HG03354 (cell line): Measurements from ENCODE around the gene CGB3.
"Not testable (repeated sequence)": the region's sequence is repeated elsewhere in the genome, so short reads cannot be mapped to it uniquely, and the experiment has no call there.

Source experiments
- ATAC-seq: cut with Tn5 transposase; IDR thresholded peaks from one replicate; pipeline ENCODE4 v1.9.1; 2021; ENCODE audit warnings: mild to moderate bottlenecking; ENCODE audit not compliant: unreplicated experiment, poor library complexity, severe bottlenecking

CGB3 gene

GRCh38 chr19:49024233-49024632, at the start of gene CGB3:
Gene CGB3 (minus strand): TSS chr19:49024333. CDS start chr19:49023971, 362 bp downstream.
- not testable (repeated sequence) for ATAC-seq

DNA sequence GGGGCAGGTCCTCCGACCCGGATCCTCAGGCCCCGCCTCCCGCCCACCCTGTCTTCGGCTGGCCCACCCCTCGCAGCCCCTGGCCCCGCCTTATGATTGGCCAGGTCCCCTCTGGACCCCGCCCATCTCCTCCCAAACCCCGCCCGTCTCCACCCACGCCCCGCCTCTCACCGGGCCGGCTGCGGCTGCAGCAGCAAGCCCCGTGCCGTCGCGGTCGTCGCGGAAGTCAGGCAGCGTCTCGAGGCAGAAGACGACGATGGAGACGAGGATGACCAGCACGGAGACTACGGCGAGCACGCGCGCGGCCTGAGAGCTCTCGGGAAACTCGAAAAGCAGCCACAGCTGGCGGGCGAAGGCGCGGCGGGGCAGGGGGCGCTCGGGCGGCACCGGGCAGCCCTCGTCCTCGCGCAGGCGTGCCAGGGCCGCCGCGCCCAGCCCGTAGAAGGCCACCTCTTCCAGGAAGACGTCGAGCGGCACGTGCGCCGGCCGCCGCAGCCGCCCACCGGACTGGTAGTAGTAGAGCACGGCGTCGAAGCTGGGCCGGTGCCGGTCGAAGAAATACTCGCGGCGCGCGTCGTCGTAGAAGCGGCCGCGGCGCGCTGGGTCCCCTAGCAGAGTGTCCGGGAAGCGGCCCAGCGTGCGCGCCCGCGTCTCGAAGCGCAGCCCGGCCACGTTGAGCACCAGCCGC, 47.9 kb upstream of the CGB3 start:
- no peak for ATAC-seq

DNA sequence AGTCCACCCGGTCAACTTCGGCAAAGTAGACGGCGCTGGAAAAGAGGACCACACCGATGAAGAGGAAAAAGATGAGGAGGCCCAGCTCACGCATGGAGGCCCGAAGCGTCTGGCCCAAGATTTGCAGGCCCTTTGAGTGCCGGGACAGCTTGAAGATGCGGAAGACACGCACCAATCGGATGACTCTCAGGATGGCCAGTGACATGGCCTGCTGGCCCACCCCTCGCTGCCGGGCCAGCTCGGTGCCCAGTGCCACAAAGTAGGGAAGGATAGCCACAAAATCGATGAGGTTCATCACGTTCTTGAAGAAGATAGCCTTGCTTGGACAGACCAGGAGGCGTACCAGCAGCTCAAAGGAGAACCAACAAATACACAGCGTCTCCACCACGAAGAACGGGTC, 46.3 kb upstream of the CGB3 start:
- no peak for ATAC-seq

- no peak for ATAC-seq
Observed at GRCh38 chr19:49069026-49069425, 44.9 kb upstream of the CGB3 start.

DNA sequence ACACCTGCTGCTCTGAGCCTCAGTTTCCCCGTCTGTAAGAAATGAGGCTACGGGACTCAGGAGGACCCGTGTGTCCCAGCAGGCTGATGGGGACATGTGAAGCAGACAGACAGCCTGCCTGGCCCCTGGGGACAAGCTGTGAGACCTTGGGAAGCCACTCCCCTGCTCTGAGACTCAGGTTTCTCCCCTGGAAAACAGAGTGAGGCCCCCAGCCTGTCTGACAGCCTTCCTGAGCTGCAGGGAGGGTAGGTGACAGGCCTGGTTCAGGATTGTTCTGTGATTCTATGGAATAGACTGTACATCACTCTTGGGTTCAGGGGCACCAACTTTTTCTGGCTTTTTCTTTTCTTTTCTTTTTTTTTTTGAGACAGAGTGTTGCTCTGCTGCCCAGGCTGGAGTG, 43.4 kb upstream of the CGB3 start:
- ATAC-seq, result no peak

- ATAC-seq, result no peak
Observed at GRCh38 chr19:49065905-49066512, 41.9 kb upstream of the CGB3 start.

- no peak for ATAC-seq
Observed at GRCh38 chr19:49064768-49065611, 40.9 kb upstream of the CGB3 start, which contains the start of gene NTF4. Gene NTF4 (minus strand): TSS chr19:49064818. CDS start chr19:49061997, 2,821 bp downstream.

DNA sequence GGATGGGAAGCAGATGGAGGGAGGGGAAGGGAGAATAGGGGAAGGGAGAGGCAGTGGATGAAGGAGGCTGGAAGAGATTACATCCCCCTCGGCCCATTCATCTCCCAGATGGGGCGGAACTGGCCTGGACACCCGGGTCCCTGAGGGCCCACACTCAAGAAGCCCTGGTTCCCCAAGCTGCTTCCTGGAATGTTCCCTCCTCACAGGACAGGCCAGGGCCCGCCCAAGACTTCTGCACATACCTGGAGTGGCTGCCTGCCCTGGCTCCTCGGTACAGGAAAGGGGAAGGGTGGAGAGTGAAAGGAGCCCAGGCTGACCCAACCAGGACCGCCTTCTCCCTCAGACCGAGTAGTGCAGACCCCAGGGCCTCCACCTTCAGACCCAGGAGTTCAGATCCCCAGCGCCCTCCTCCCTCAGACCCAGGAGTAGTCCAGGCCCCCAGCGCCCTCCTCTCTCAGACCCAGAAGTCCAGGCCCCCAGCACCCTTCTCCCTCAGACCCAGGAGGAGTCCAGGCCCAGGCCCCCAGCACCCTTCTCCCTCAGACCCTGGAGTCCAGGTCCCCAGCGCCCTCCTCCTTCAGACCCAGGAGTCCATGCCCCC, 40.0 kb upstream of the CGB3 start:
- no peak for ATAC-seq

DNA sequence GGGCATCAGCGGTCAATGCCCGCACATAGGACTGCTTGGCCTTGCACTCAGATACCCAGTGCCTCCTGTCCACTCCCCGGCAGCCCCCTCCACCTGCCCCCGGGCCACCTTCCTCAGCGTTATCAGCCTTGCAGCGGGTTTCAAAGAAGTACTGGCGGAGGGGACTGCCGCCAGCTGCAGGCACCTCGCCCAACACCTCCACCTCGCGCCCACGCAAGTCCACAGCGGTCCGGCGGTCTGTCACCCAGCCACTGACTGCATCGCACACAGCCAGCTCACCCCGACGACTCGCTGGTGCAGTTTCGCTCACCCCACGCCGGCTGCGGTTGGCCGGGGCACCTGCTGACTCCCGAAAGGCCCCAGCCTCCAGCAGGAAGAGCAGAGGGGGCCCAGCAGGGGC, 37.3 kb upstream of the CGB3 start:
- ATAC-seq, result no peak

DNA sequence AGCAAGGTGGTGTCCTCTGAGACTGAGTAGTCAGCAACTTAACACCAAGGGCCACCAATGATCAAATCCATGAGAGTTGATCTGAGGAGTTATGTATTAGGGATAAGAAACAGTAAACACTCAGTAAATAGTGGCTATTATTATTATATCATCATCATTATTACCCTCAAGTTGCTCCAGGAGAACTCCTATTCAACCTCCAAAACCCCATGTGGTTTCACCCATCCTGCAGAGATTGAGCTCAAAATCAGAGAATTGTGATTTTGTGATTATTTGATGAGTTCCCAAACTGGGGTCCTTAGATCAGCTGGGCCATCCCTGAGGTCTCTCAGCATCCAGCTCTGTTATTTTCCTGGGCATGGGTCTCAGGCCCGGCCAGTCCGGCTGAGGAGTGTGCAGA, 36.9 kb upstream of the CGB3 start:
- no peak for ATAC-seq

DNA sequence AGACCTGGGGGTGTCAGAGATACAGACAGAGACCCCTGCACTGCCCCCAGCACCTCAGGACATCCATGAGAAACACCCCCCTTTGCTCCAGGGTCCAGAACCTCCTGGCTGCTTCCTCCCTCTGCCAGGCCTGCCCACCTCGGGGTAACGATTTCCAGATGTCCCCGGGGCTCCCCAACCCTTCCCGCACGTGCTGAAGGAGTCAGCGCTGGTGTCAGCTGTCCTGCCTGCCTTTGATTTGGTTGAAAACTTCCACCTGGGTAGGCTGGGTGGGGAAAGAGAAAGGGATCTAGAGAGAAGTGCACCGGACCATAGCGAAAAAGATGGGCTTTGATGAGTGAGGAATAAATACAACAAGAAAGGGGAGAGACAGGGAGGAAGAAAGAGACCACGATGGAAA, 34.9 kb upstream of the CGB3 start:
- no peak for ATAC-seq

DNA sequence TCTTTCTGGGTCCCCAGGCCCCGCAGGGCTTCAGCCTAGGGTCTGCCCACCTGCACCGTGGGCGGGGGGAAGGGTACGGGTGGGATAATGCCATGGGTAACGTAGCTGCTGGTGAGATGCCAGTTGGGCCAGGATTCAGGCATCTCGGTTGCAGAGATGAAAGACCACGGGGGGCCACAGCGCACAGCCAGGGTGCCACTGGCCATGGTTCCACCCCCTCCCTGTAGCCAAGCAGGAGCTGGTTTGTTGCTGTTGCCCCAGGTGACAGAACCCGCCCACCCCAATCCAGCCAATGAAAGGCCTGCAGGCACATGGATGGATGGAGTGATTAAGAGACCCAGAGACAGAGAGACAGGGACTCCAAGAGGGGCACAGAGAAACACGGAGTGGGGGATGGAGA, 34.4 kb upstream of the CGB3 start:
- ATAC-seq, result no peak

- no peak for ATAC-seq
Observed at GRCh38 chr19:49057636-49058234, 33.6 kb upstream of the CGB3 start, which contains the start of gene CGB7. Gene CGB7 (minus strand): TSS chr19:49057749. CDS start chr19:49055375, 2,374 bp downstream.

DNA sequence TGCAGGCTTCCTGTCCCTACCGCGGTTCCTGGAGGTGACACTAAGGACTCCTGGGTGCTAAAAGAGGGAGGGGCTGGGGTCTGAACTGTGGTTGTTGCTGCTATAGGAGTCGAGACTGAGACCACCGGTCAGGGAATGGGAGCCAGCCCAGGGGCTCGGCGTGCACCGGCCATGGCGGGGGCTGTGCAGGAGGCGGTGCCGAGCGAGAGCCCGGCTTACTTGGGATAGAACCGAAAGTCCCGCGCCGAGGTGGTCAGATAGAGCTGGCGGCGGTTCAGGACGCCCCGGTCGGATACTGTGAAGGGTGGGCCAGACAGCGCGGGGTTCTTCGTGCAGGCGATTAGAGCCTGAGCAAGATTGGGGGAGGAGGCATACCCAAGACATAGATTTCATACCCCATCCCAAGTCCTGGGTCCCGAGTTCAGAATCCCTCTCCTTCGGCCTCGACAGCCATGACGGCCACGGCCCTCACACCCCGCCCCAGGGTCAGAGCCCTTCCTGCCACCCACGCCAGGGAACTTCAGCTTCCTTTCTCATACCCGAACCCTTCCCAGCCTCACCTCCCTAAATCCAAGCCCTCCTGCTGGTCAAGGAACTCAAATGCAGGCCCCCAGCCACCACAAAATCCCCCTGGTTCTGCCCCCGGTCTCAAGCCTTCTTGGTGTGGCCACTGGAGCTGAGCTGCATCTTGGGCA, 32.9 kb upstream of the CGB3 start:
- ATAC-seq, result not testable (repeated sequence)

DNA sequence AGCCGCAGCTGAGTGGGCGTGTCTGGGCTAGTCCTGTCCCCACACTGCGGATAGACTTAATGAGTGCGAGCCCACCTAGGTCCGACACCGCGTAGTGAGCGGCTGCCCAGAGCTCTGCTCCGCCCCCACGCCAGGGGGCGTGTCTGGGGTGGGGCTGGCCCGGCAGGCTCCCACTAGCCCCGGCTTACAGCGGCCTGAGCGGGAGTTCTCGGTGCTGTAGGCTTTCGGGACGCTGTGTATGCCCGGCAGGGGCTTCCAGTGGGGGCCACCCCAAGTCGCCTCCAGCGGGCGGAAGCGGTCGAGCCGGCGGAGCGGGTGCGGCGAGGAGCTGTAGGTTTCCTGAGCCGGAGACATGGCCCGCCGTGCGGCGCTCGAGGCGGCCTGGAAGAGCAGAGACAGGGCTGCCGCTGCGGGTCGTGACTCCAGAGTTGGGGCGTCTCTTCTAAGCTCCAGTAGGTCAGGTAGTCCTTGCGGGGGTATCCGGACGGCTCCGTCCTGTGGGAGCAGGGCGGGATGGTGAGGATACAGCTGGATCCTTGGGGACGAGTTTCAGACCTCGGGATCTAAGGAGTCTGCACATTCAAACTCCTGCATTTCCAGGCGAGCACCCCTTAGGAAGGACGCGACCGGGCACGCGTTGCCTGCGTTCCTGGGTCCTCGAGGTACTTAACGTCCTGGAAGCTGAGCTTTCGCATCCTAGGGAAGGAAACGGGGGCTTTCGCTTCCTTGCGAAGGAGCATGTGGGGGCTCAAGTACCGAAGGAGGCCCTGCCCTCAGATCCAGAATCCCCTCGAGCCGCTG, 32.2 kb upstream of the CGB3 start:
- no peak for ATAC-seq

- ATAC-seq, result not testable (repeated sequence)
Observed at GRCh38 chr19:49050376-49051033, 26.4 kb upstream of the CGB3 start.

- ATAC-seq, result not testable (repeated sequence)
Observed at GRCh38 chr19:49049834-49050233, 25.7 kb upstream of the CGB3 start.

GRCh38 chr19:49049011-49049410, 24.9 kb upstream of the CGB3 start, which contains the start of gene CGB8:
Gene CGB8 (minus strand): TSS chr19:49049111. CDS start chr19:49048739, 372 bp downstream.
- not testable (repeated sequence) for ATAC-seq
